ENCODE results near the gene SP3. TPM values are rescaled to one million over a fixed set of nuclear protein-coding genes. Genes with fewer than 3 reads are reported as not detected.

SP3 gene
- total and polyA plus RNA-seq, 2 of the 8 experiments (the other 6 are each of a cell fraction or from before 2014, with no cell fraction given), result 31.0 to 92.1 TPM

DNA sequence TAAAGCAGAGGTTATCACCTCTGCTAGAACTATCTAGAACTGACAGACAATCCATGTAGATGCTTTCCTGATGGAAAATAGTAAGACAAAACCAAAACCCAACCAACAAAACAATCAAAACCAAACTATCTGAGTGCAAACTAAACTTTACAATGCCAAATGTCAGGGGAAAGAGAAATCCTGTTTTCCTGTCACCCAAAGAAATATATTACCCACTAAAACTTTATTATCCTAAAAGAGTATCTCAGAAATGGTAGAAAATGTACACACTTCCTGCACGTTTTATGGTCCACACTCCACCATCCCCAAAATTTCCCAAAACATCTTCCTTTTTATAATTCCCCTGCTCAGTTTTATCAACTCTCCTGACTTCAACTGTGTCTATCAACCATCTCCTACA is 29.9 kb downstream of the SP3 start:
- H4K20me1 ChIP-seq (replicated peaks in 1 of 2; ENCODE audit: control insufficient read depth in 1 of 2, insufficient read depth in 2 of 2, low read length in 2 of 2), result peaks cover 19 to 25% of the 10 kb centered on the region in 2 experiments
- H3K4ac ChIP-seq (replicated peaks; ENCODE audit: insufficient read length, low read depth, low read length), result no peak overlapping the region
- no peak overlapping the region for H3K9ac ChIP-seq (replicated peaks in 1 of 4; ENCODE audit: extremely low read depth in 1 of 4, low read depth in 3 of 4, low read length in 3 of 4)
- no peak overlapping the region for H2BK5ac ChIP-seq (ENCODE audit: low read depth, low read length)
- no peak overlapping the region for H2BK15ac ChIP-seq (ENCODE audit: low read length)
- no peak overlapping the region for H4K5ac ChIP-seq (ENCODE audit: insufficient read length, low read depth, low read length)
- DNase-seq (ENCODE audit: low read depth in 1 of 2, low spot score in 2 of 2) (no peak), FAIRE-seq (no peak)
- no peak overlapping the region for H2BK12ac ChIP-seq (ENCODE audit: low read depth, low read length)
- no peak overlapping the region for H3K18ac ChIP-seq (ENCODE audit: extremely low read depth, low read length)
- H2BK20ac ChIP-seq (ENCODE audit: low read length), result no peak overlapping the region
- no peak overlapping the region for H3K14ac ChIP-seq (ENCODE audit: insufficient read length)
- ChIA-PET POLR2A (ENCODE audit: partially characterized antibody) (no interaction called here), CTCF (ENCODE audit: partially characterized antibody) (interaction anchor here (0.6 kb wide), 1 partner anchor 116 kb away, joined by 3 read pairs; no protein-coding TSS in a partner anchor)
- H3K36me3 ChIP-seq (ENCODE audit: control insufficient read depth in 2 of 4, insufficient read depth in 4 of 4, low read length in 3 of 4), result no peaks in the 10 kb centered on the region; a peak in 1 of 8 replicates
- H3K23ac ChIP-seq (ENCODE audit: insufficient read length), result no peak overlapping the region
- no peak overlapping the region for H4K91ac ChIP-seq (replicated peaks; ENCODE audit: insufficient read length, low read length)
- H3K56ac ChIP-seq (replicated peaks; ENCODE audit: insufficient read length, low read depth, low read length), result no peak overlapping the region
- WGBS, 2 experiments (ENCODE audit: extremely low coverage in 1 of 2, insufficient coverage in 1 of 2, insufficient read length in 1 of 2, insufficient replicate concordance in 2 of 2, low coverage in 1 of 2, low lambda C conversion rate in 2 of 2, missing lambda C conversion rate in 1 of 2), result 88 to 100% methylated on average over 1 of the region's 1 CpG
- no peak overlapping the region for H2AK5ac ChIP-seq (ENCODE audit: low read depth, low read length)
- no peak overlapping the region for H3K4me3 ChIP-seq (ENCODE audit: extremely low read depth in 1 of 4, insufficient read depth in 2 of 4, low read depth in 3 of 4, low read length in 4 of 4)
- no peak overlapping the region for H4K8ac ChIP-seq (ENCODE audit: extremely low read depth, insufficient read depth, low read length)
- H3K27ac ChIP-seq (ENCODE audit: low read depth, low read length), result no peak overlapping the region
- no peaks in the 10 kb centered on the region; the same call in 1 of the 2 replicates for H3K23me2 ChIP-seq (ENCODE audit: low read depth, low read length)
- no peak overlapping the region for H2AFZ ChIP-seq (ENCODE audit: low read length)
- H3K9me3 ChIP-seq (ENCODE audit: insufficient read depth in 2 of 2, low read depth in 1 of 2, low read length in 1 of 2), result no peaks in the 10 kb centered on the region
- H3K79me2 ChIP-seq (ENCODE audit: control insufficient read depth in 1 of 2, insufficient read depth in 2 of 2, low read length in 2 of 2), result peaks cover 15 to 97% of the 10 kb centered on the region in 2 experiments
- H3K4me2 ChIP-seq (ENCODE audit: insufficient read depth in 1 of 2, low read depth in 2 of 2, low read length in 2 of 2), result no peak overlapping the region
- H3K4me1 ChIP-seq (replicated peaks in 1 of 4; ENCODE audit: control insufficient read depth in 3 of 4, insufficient read depth in 4 of 4, low read length in 3 of 4), result peaks cover 0 to 9% (median 2%) of the 10 kb centered on the region in 4 experiments; a peak in 3 of 7 replicates
- no peaks in the 10 kb centered on the region for H3K27me3 ChIP-seq (replicated peaks in 1 of 4; ENCODE audit: control insufficient read depth in 3 of 4, extremely low read depth in 1 of 4, insufficient read depth in 3 of 4, low read length in 3 of 4)
- H3K79me1 ChIP-seq (ENCODE audit: low read depth, low read length), result peaks cover 3% of the 10 kb centered on the region; the same call in 1 of the 2 replicates
- H2BK120ac ChIP-seq (replicated peaks; ENCODE audit: low read depth, low read length), result no peak overlapping the region
- TF ChIP-seq RBBP5 (IDR thresholded peaks at IDR 0.05; ENCODE audit: borderline replicate concordance, low read depth, low read length), result no peak
- TF ChIP-seq HDAC6 (IDR thresholded peaks at IDR 0.05; ENCODE audit: low read depth, low read length), result no peak
- TF ChIP-seq GABPA (IDR thresholded peaks at IDR 0.05; ENCODE audit: borderline replicate concordance, insufficient read depth, low read length), result no peak
- no peak for TF ChIP-seq SP4 (IDR thresholded peaks at IDR 0.05; ENCODE audit: low read length)
- TF ChIP-seq FOSL1 (IDR thresholded peaks at IDR 0.05; ENCODE audit: insufficient read depth, low read depth, low read length), result no peak
- no peak for TF ChIP-seq JUND (IDR thresholded peaks at IDR 0.05; ENCODE audit: low read length)
- no peak for TF ChIP-seq GTF2F1 (IDR thresholded peaks at IDR 0.05; ENCODE audit: borderline replicate concordance, low read depth, low read length)
- no peak for TF ChIP-seq KDM4A (IDR thresholded peaks at IDR 0.05; ENCODE audit: low read depth, low read length, severe bottlenecking)
- TF ChIP-seq EP300 (IDR thresholded peaks at IDR 0.05; ENCODE audit: borderline replicate concordance in 1 of 2, low read depth in 2 of 2, low read length in 2 of 2), result no peak
- TF ChIP-seq, protein P1, sequence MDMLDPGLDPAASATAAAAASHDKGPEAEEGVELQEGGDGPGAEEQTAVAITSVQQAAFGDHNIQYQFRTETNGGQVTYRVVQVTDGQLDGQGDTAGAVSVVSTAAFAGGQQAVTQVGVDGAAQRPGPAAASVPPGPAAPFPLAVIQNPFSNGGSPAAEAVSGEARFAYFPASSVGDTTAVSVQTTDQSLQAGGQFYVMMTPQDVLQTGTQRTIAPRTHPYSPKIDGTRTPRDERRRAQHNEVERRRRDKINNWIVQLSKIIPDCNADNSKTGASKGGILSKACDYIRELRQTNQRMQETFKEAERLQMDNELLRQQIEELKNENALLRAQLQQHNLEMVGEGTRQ (IDR thresholded peaks at IDR 0.05; ENCODE audit: low read length), result no peak
- no peak for TF ChIP-seq EGR1 (IDR thresholded peaks at IDR 0.05; ENCODE audit: borderline replicate concordance, low read depth, low read length)
- TF ChIP-seq ASH2L (IDR thresholded peaks at IDR 0.05; ENCODE audit: low read length), result no peak
- no peak for TF ChIP-seq POU5F1 (IDR thresholded peaks at IDR 0.05; ENCODE audit: low read depth, low read length)
- no peak for TF ChIP-seq JUN (IDR thresholded peaks at IDR 0.05; ENCODE audit: low read depth, low read length)

All from H1 (cell line).